ENCODE measurements around the gene LRRD1.
A peak's percentile ranks its signal among the peaks of the same experiment; 100 is the strongest.
"Not testable (repeated sequence)": the region's sequence is repeated elsewhere in the genome, so short reads cannot be mapped to it uniquely, and the experiment has no call there.

Gene LRRD1

DNA sequence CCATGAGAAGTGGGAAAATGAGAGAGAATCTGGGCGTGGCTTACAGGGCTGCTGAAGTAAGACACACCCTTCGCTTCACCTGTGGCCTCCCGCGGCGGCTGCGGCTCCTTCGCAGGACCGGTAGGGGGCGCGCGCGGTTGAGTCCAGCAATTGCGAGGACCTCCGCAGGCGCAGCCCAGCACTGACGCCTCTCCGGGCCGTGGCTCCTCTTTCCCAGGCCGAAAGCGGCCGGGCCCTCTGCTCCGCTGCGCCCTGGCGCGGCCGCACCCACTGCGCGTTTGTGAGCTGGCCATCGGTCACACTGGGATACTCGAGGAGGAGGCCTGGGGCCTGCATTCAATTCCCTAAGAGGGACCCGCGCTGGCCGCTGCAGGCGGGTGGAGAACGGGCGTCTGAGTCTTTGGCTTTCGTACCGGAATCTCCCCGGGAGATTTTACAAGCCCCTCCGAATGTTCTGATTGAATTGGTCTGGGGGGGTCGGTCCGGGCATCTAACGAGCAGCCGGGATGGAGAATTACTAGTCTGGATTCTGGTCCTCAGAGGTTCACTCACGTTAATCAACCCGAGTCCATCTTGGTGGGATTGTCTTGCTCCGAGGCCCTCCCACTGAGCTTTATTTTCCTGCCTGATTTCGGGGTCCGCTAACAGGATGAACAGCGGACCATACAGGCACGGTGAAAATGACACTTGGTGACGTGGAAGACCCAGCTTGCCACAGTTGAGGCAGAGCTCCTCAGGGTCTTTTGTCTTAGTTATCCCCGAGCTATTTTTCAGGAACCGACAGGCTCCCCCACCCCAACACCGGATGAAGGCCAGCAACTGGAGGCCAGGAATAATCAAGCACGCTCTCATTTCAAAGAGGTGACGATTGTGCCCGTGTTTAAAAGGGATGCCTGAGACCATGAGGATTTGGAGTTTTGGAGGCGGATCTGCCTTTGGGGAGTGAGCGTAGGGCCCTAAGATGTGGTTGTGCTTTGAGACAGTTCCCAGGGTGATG lies at the start of gene LRRD1:
Gene LRRD1 (minus strand): TSS at position 215 of the 997 bp plus-strand sequence. CDS start 13,940 bp downstream, outside the sequence.
- Histone ChIP-seq H3K9ac (ENCODE audit: low read length) (no peak within 1 kb of the TSS), H3K4me3 (ENCODE audit: low read depth, low read length) (peak within 1 kb of the TSS; percentile 55), H3K27me3 (ENCODE audit: control insufficient read depth, insufficient read depth, low read length) (peaks cover 6% of the 10 kb centered on the region; the same call in 1 of the 2 replicates), H3K4me1 (ENCODE audit: control insufficient read depth, insufficient read depth, low read length) (no peaks in the 10 kb centered on the region), H3K36me3 (ENCODE audit: control insufficient read depth, insufficient read depth, low read length) (no peaks in the 10 kb centered on the region), H3K27ac (ENCODE audit: low read depth, low read length) (no peak within 1 kb of the TSS), H3K9me3 (ENCODE audit: control insufficient read depth, insufficient read depth, low read depth, low read length) (peaks cover 3% of the 10 kb centered on the region; the same call in 1 of the 2 replicates)

DNA sequence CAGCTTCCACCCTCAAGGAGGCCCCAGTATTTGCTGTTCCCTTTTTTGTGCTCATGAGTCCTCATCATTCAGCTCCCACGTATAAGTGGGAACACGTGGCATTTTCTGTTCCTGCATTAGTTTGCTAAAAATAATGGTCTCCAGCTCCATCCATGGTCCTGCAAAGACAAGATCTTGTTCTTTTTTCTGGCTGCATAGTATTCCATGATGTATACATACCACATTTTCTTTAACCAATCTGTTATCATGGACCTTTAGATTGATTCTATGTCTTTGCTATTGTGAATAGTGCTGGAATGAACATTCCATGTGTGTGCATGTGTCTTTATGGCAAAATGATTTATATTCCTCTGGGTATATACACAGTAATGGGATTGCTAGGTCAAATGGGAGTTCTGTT lies 49.8 kb upstream of the LRRD1 start:
- H3K27ac ChIP-seq (ENCODE audit: low read depth, low read length) = no peak overlapping the region
- no peak overlapping the region for H3K4me3 ChIP-seq (ENCODE audit: low read depth, low read length)
- H3K36me3 ChIP-seq (ENCODE audit: control insufficient read depth, insufficient read depth, low read length) = peaks cover 57% of the 10 kb centered on the region
- H3K27me3 ChIP-seq (ENCODE audit: control insufficient read depth, insufficient read depth, low read length) = no peaks in the 10 kb centered on the region
- no peaks in the 10 kb centered on the region for H3K4me1 ChIP-seq (ENCODE audit: control insufficient read depth, insufficient read depth, low read length)
- H3K9ac ChIP-seq (ENCODE audit: low read length) = no peak overlapping the region
- no peaks in the 10 kb centered on the region for H3K9me3 ChIP-seq (ENCODE audit: control insufficient read depth, insufficient read depth, low read depth, low read length)

DNA sequence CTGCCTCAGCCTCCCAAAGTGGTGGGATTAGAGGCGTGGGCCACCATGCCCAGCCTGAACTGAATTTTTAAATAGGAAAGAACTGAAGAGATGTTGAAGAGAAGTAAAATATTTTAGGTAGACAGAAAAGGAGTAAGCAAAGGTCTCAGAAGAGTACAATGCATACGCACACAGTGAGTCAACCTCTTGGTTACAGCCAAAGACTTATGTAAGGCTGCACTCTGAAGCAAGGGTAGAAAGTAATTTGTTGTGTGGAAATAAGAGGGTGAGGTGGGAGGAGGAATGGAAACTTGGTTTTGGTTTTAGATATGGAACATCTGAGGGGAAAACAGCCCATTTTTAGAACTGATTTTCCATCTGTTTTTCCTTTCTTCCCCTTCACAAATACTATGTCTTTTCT lies 49.2 kb upstream of the LRRD1 start:
- H3K9ac ChIP-seq (ENCODE audit: low read length) = no peak overlapping the region
- no peaks in the 10 kb centered on the region for H3K27me3 ChIP-seq (ENCODE audit: control insufficient read depth, insufficient read depth, low read length)
- H3K9me3 ChIP-seq (ENCODE audit: control insufficient read depth, insufficient read depth, low read depth, low read length) = no peaks in the 10 kb centered on the region
- H3K4me1 ChIP-seq (ENCODE audit: control insufficient read depth, insufficient read depth, low read length) = no peaks in the 10 kb centered on the region
- no peak overlapping the region for H3K4me3 ChIP-seq (ENCODE audit: low read depth, low read length)
- no peak overlapping the region for H3K27ac ChIP-seq (ENCODE audit: low read depth, low read length)
- peaks cover 56% of the 10 kb centered on the region for H3K36me3 ChIP-seq (ENCODE audit: control insufficient read depth, insufficient read depth, low read length)

DNA sequence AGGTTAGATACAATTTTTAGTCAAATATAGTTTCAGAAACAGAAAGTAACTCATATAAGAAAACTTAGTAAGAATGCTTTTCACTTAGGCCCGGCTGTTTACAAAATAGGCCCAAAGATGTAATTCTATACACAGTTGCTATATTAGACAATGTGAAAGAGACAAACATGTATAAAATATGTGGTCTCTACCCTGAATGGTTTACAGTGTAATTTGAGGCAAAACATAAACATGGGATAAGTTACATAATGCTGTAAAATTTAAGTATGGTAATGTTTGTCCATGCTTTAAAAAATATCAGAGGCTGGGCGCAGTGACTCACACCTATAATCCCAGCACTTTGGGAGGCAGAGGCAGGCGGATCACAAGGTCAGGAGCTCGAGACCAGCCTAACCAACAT lies 48.0 kb upstream of the LRRD1 start:
- Histone ChIP-seq H3K27ac (ENCODE audit: low read depth, low read length) (no peak overlapping the region), H3K36me3 (ENCODE audit: control insufficient read depth, insufficient read depth, low read length) (peaks cover 59% of the 10 kb centered on the region), H3K9me3 (ENCODE audit: control insufficient read depth, insufficient read depth, low read depth, low read length) (no peaks in the 10 kb centered on the region), H3K27me3 (ENCODE audit: control insufficient read depth, insufficient read depth, low read length) (no peaks in the 10 kb centered on the region), H3K4me1 (ENCODE audit: control insufficient read depth, insufficient read depth, low read length) (no peaks in the 10 kb centered on the region), H3K4me3 (ENCODE audit: low read depth, low read length) (no peak overlapping the region), H3K9ac (ENCODE audit: low read length) (no peak overlapping the region)

DNA sequence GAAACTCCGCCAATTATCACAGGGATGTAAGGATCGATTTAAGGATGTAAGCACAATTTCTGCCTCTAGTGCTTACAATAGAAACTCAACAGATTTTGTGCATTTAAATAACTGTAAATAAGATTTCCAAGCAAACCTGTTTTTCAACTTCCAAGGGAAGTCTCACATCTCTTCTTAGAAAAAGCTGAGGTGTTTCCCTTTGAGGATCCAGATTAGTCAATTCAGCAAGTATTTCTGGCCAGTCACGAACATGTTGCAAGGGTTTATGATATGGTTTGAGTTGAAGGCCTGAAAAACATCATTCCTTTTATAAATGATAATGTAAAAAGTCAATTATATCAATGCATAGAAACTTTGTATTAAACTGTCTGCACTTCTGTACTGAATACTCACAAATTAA lies 42.8 kb upstream of the LRRD1 start:
- Histone ChIP-seq H3K36me3 (ENCODE audit: control insufficient read depth, insufficient read depth, low read length) (peaks cover 79% of the 10 kb centered on the region), H3K9ac (ENCODE audit: low read length) (no peak overlapping the region), H3K9me3 (ENCODE audit: control insufficient read depth, insufficient read depth, low read depth, low read length) (no peaks in the 10 kb centered on the region), H3K4me3 (ENCODE audit: low read depth, low read length) (no peak overlapping the region), H3K4me1 (ENCODE audit: control insufficient read depth, insufficient read depth, low read length) (no peaks in the 10 kb centered on the region), H3K27me3 (ENCODE audit: control insufficient read depth, insufficient read depth, low read length) (no peaks in the 10 kb centered on the region), H3K27ac (ENCODE audit: low read depth, low read length) (no peak overlapping the region)

DNA sequence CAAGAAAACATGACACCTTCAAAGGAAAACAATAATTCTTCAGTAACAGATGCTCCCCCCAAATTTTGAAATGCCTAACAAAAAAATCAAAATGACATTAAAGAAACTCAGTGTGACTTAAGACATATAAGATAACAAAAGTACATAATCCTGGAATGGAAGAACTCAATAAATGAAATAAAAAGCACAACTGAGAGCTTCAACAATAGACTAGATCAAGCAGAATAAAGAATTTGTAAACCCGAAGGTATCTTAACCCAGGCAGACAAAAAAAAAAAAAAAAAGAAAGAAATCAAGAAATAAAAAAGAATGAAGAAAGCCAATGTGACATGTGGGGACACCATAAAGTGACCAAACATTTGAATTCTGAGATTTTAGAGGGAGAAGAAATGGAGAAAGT lies 27.7 kb upstream of the LRRD1 start:
- H3K4me1 ChIP-seq (ENCODE audit: control insufficient read depth, insufficient read depth, low read length) = no peaks in the 10 kb centered on the region
- H3K36me3 ChIP-seq (ENCODE audit: control insufficient read depth, insufficient read depth, low read length) = peaks cover 42% of the 10 kb centered on the region
- H3K9me3 ChIP-seq (ENCODE audit: control insufficient read depth, insufficient read depth, low read depth, low read length) = no peaks in the 10 kb centered on the region
- no peak overlapping the region for H3K4me3 ChIP-seq (ENCODE audit: low read depth, low read length)
- H3K27me3 ChIP-seq (ENCODE audit: control insufficient read depth, insufficient read depth, low read length) = no peaks in the 10 kb centered on the region
- H3K9ac ChIP-seq (ENCODE audit: low read length) = no peak overlapping the region
- no peak overlapping the region for H3K27ac ChIP-seq (ENCODE audit: low read depth, low read length)

DNA sequence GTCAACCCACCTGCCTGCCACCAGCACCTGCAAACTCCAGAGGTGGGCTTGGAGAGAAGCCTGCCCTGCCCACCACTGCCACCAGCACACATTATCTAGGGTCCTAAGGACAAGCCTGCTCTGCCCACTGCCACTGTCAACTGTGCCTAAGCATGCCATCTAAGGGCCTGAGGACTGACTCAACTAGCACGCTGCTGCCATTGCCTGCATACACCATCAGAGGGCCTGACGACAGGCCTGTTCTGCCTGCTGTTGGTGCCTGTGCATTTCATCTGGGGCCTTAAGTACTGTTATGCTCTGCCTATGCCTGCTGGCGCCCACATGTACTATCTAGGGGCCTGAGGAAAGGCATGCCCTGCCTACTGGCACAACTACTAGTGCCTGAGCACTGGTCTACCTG lies 27.0 kb upstream of the LRRD1 start:
- Histone ChIP-seq H3K36me3 (ENCODE audit: control insufficient read depth, insufficient read depth, low read length) (peaks cover 35% of the 10 kb centered on the region), H3K9me3 (ENCODE audit: control insufficient read depth, insufficient read depth, low read depth, low read length) (no peaks in the 10 kb centered on the region), H3K9ac (ENCODE audit: low read length) (no peak overlapping the region), H3K27ac (ENCODE audit: low read depth, low read length) (no peak overlapping the region), H3K4me1 (ENCODE audit: control insufficient read depth, insufficient read depth, low read length) (no peaks in the 10 kb centered on the region), H3K4me3 (ENCODE audit: low read depth, low read length) (no peak overlapping the region), H3K27me3 (ENCODE audit: control insufficient read depth, insufficient read depth, low read length) (no peaks in the 10 kb centered on the region)

DNA sequence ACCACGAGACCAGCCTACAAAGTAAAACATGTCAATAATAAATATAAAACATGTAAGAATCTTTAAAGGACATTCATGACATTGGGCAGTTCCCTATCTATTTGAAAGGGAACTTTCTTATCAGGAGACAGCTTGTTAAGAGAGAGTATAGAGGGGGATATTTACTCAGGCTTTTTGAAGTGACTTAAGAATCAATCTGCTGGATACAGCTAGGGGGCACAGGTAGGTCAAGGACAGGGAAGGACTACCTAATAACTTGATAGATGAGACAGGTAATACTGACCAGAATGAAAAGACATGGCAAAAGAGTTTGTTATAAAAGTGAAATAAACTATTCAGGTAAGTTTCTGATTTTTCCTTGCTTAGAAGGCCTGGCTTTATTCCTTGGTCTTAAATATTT lies 21.8 kb upstream of the LRRD1 start:
- no peaks in the 10 kb centered on the region for H3K27me3 ChIP-seq (ENCODE audit: control insufficient read depth, insufficient read depth, low read length)
- H3K36me3 ChIP-seq (ENCODE audit: control insufficient read depth, insufficient read depth, low read length) = peaks cover 32% of the 10 kb centered on the region
- no peak overlapping the region for H3K27ac ChIP-seq (ENCODE audit: low read depth, low read length)
- H3K9me3 ChIP-seq (ENCODE audit: control insufficient read depth, insufficient read depth, low read depth, low read length) = no peaks in the 10 kb centered on the region
- H3K9ac ChIP-seq (ENCODE audit: low read length) = no peak overlapping the region
- H3K4me3 ChIP-seq (ENCODE audit: low read depth, low read length) = no peak overlapping the region
- H3K4me1 ChIP-seq (ENCODE audit: control insufficient read depth, insufficient read depth, low read length) = no peaks in the 10 kb centered on the region

DNA sequence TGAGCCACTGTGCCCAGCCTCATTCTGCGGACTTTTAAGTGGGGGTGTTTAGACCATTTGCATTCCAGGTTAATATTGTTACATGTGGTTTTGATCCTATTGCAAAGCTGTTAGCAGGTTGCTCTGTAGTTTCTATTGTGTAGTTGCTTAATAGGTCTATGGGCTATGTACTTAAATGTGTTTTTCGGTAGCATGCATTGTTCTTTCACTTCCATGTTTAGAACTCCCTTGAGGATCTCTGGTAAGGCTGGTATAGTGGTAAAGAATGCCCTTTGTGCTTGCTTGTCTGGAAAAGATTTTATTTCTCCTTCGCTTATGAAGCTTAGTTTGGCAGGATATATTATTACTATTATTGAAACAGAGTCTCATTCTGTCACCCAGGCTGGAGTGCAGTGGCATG lies 13.4 kb upstream of the LRRD1 start:
- Histone ChIP-seq H3K36me3 (ENCODE audit: control insufficient read depth, insufficient read depth, low read length) (peaks cover 12% of the 10 kb centered on the region; the same call in 1 of the 2 replicates), H3K4me1 (ENCODE audit: control insufficient read depth, insufficient read depth, low read length) (no peaks in the 10 kb centered on the region), H3K4me3 (ENCODE audit: low read depth, low read length) (no peak overlapping the region), H3K9ac (ENCODE audit: low read length) (no peak overlapping the region), H3K9me3 (ENCODE audit: control insufficient read depth, insufficient read depth, low read depth, low read length) (peaks cover 52% of the 10 kb centered on the region), H3K27me3 (ENCODE audit: control insufficient read depth, insufficient read depth, low read length) (no peaks in the 10 kb centered on the region), H3K27ac (ENCODE audit: low read depth, low read length) (no peak overlapping the region)

DNA sequence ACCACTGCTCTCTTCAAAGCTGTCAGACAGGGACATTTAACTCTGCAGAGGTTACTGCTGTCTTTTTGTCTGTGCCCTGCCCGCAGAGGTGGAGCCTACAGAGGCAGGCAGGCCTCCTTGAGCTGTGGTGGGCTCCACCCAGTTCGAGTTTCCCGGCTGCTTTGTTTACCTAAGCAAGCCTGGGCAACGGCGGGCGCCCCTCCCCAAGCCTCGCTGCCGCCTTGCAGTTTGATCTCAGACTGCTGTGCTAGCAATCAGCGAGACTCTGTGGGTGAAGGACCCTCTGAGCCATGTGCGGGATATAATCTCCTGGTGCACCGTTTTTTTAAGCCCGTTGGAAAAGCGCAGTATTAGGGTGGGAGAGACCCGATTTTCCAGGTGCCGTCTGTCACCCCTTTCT lies 10.3 kb upstream of the LRRD1 start:
- not testable (repeated sequence) for H3K4me1 ChIP-seq (ENCODE audit: control insufficient read depth, insufficient read depth, low read length); H3K9ac ChIP-seq (ENCODE audit: low read length); H3K4me3 ChIP-seq (ENCODE audit: low read depth, low read length); H3K27me3 ChIP-seq (ENCODE audit: control insufficient read depth, insufficient read depth, low read length); H3K27ac ChIP-seq (ENCODE audit: low read depth, low read length); H3K36me3 ChIP-seq (ENCODE audit: control insufficient read depth, insufficient read depth, low read length)
- H3K9me3 ChIP-seq (ENCODE audit: control insufficient read depth, insufficient read depth, low read depth, low read length) = peaks cover 47% of the 10 kb centered on the region

DNA sequence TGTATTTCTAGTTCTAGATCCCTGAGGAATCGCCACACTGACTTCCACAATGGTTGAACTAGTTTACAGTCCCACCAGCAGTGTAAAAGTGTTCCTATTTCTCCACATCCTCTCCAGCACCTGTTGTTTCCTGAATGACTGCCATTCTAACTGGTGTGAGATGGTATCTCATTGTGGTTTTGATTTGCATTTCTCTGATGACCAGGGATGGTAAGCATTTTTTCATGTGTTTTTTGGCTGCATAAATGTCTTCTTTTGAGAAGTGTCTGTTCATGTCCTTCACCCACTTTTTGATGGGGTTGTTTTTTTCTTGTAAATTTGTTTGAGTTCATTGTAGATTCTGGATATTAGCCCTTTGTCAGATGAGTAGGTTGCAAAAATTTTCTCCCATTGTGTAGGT lies 5.4 kb upstream of the LRRD1 start:
- H3K27ac ChIP-seq (ENCODE audit: low read depth, low read length); H3K4me1 ChIP-seq (ENCODE audit: control insufficient read depth, insufficient read depth, low read length); H3K4me3 ChIP-seq (ENCODE audit: low read depth, low read length); H3K36me3 ChIP-seq (ENCODE audit: control insufficient read depth, insufficient read depth, low read length); H3K27me3 ChIP-seq (ENCODE audit: control insufficient read depth, insufficient read depth, low read length); H3K9ac ChIP-seq (ENCODE audit: low read length): not testable (repeated sequence)
- peaks cover 11% of the 10 kb centered on the region; the same call in 1 of the 2 replicates for H3K9me3 ChIP-seq (ENCODE audit: control insufficient read depth, insufficient read depth, low read depth, low read length)

All from HUES6 (cell line).